HG03460 (cell line): ENCODE measurements around the gene SELPLG.
"Not testable (repeated sequence)": the region's sequence is repeated elsewhere in the genome, so short reads cannot be mapped to it uniquely, and the experiment has no call there.

Source experiments
- ATAC-seq: cut with Tn5 transposase; IDR thresholded peaks from one replicate; pipeline ENCODE4 v1.9.1; 2021; ENCODE audit not compliant: unreplicated experiment

SELPLG gene

DNA sequence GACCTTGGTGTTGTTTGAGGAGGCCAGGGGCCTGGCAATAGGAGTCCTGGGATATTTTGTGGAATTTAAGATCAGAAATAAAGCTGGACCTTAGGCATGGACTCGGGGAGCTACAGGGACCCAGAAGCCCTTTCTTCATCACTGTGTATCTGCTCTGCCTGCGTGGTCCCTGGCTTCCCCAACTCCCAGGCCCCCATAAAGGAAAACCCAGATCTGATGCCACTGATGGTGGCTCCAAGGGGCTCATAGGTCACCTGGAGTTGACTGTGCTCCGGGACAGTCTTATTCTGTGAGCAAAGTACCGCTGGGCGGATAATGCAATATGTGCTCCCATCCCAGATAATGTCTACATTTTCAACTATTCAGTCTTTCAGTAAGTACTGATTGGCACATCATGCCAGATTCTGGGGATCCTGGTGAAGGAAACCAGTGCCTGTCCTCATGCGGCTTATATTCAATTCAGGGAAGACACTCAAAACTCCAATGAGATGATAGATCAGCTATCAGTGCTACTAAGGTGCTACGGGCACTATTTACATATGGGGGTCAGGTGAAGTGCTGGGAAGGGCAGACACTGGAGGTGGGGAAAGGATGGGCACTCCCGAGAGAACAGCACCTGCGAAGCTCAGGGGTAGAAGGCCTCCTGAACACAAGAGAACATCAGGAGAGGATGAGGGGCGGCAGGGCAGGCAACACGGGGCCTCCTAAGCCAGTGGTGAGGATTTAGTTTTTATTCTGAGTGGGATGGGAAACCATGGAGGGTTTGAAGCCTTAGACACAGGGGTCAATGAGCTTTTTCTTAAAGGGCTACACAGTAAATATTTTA, 5.5 kb upstream of the SELPLG start:
- ATAC-seq: no peak

DNA sequence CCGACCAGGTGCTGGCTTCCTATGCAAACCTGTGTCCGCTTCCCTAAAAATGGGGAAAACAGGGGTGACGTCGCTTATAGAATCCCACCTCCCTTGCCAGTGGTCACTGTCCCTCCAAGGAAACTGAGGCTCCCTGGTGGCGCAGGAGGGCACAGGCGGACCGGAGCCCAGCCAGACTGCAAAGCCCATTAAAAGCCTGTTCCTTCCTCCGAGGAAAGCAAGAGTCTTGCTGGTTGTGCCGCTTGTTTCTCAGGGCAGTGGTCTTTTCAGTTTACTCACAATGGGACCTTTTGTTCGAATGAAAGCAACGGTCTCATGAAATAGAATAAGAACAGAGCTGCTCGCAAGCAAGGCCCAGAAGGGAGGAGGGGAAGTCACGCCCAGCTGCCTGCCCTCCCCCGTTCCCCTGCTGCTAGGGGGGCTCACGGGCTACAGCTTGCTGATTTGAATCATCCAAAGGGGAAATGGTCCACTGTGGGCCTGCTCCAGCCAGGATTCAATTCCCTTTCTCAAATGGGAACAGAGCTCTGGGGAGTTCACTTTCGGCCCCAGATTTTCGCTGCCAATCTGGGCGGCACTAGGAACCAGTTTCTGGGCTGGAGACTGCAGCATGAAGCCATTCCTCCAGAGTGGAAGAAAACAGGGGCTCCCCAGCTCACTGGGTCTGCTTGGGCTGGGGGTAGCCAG, 4.6 kb upstream of the SELPLG start:
- no peak for ATAC-seq

DNA sequence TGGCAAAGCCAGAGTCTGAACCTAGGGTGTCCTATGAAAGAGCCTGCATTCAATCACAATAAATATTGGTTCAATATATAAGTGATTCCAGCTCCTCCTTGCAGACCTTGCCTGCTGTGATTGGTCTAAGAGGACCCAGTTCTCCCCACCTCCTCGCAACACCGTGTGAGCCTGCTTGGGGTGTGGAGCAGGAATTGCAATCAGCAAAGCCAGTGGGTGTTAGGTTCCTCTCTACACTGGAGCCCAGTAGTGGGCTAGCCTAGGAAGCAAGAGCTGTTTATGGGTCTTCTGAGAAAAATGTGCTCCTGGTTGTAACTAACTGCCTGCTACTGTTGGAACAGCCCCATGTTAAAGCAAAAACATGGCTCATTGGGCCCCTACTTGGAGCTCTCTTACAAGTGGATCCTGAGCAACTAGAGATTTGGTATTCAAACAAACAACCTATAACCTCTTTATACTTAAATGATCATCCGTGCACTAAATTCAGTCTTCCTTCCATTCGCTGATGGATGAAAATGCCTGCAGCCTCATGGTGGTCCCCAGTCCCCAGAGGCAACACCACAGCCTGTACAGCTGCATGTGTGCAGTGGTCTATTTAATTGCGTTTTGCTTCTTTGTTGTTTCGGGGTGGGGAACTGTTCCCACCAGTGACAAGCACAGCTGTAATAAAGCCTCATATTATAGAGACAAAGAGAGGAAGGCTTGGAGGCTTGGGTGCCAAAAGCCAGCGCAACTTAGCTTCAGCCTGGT, 3.7 kb upstream of the SELPLG start:
- ATAC-seq: no peak

DNA sequence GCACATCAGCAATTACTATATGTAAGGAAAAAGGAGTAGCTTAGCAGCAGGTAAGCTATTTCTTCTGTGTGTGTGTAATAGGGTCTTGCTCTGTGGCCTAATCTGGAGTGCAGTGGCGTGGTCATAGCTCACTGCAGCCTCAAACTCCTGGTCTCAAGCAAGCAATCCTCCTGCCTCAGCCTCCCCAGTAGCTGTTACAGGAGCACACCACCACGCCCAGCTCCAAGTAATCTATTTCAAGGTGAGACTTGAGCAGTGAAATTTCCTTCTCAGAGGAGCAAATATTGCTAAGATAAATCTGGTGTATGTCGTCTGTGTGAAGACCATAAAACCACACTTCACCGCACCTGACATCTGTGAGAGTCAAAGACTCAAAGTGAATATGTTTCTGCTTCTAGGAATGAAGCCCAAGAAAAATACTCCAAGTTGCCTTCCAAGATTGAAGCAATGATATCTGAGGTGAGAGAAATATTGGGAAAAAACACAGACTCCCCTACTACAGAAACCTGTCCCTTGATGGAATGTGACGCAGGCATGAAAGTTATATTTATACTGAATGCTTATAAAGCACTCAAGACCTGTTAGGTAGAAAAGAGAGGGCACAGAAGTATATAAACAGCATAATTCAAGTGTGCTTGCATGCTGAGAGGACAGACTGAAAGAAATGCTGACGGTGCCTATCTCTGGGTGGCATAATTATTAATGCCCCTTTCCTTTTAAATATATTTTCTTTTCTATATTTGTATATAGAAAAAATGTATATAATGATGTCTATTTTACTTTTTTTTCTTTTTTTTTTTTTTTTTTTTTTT, 2.5 kb upstream of the SELPLG start:
- ATAC-seq: no peak

DNA sequence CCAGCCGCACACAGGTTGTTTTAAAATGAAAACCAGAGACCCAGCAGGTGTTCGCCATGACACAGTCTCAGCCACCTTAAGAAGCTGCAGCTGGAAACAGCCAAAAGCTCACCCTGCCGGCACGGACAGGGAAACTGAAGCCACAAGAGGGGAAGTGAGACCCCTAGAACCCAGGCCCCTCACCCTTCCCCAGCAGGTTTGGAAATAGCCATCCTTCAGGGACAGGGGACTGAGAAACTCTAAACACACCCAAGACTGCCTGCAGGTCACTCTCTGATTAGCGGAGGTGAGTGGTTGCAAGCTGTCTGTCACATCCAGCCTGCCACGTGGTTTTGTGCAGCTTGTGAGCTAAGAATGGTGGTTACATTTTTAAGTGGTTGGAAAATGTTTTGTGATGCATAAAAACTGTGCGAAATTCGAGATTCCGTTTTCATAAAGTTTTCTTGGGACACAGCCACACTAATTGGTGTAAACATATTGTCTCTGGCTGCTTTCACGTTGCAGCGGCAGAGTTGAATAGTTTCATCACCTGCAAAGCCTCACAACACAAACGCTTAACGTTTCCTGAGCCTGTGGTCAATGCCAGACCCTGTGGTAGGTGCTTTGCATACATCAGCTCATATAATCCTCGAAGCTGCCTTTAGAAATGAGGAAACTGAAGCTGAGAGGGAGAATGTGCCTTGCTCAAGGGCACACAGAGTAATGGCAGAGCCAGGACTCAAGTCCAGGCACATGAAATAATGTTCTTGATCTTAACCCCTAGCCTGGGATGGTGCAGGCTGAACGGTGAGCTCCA, 1.7 kb upstream of the SELPLG start:
- peak; percentile 42 for ATAC-seq

DNA sequence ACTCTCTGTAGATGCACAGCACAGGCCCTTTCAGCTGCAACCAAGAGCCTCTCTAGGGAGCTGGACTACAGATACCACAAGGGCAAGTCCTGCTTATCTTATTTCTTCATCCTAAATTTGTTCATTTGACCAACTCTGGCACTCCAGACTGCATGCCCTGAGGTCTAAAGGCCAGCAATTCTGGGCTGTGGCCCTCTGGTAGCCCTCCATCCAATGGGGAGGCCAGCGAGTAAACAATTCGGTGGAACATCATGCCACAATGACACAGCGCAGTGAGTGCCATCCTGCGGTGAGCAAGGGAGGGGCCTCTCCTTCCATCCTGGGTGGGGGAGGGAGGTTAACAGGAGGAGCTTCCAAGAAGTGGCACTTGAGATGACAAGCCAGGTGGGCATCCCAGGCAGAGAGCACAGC, 652 bp upstream of the SELPLG start:
- ATAC-seq: no peak

DNA sequence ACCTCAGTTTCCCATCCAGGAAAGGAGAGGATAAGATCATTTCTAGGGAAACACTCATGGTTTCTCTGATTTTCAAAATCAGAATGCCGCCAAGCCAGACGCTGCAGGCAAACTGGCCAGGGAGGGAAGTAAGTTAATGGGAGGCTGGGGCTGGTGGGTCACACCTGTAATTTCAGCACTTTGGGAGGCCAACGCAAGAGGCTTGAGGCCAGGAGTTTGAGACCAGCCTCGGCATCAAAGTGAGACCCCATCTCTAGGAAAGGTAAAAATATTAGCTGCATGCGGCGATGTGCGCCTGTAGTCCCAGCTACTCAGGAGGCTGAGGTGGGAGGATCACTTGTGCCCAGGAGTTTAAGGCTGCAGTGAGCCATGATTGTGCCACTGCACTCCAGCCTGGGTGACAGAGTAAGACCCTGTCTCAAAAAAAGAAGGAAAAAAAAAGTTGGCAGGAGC, 587 bp downstream of the SELPLG start:
- no peak for ATAC-seq

DNA sequence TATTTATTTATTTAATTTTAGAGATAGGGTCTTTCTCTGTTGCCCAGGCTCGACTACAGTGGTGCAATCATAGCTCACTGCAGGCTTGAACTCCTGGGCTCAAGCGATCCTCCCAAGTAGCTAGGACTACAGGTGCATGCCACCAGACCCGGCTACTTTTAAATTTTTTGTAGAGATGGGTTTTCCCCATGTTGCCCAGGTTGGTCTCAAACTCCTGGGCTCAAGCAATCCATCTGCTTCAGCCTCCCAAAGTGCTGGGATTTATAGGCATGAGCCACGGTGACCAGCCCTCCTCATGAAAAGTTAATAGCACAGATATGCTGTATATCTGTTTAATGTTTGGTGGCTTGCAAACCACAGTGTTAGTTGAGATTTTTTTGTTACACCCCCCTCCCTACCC, 2.4 kb downstream of the SELPLG start:
- not testable (repeated sequence) for ATAC-seq

DNA sequence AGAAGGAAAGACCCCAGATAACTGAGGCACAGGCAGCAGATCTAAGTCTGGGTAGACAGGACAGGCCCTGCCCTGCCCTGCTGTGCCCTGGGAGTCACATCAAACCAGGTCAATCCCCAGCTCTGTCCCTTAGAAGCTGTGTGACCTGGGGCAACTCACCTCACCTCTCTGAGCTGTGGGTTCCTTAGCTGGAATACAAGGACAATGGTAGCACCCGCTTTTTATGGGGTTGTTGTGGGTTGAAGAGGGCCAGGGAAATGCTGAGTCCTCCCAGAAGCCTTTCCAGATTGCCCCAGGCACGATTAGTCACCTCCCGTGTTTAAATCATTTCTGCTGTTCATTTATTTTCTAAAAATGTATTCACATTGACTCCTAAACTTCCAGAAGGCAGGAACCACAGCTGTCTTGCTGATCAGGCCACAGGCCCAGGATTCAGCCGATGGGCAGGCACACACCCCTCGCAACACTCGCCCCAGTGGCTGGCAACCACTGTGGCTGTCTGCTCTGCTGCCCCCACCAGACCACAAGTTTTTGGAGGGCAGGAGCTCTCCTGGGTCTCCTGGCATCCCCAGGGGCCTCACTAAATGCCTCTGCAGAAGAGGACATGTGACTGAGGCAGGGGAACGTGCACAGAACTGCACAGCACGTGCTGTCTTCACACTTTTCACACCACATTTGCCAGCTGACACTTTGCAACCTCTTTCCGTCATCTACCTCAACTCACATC, 3.0 kb downstream of the SELPLG start:
- no peak for ATAC-seq

DNA sequence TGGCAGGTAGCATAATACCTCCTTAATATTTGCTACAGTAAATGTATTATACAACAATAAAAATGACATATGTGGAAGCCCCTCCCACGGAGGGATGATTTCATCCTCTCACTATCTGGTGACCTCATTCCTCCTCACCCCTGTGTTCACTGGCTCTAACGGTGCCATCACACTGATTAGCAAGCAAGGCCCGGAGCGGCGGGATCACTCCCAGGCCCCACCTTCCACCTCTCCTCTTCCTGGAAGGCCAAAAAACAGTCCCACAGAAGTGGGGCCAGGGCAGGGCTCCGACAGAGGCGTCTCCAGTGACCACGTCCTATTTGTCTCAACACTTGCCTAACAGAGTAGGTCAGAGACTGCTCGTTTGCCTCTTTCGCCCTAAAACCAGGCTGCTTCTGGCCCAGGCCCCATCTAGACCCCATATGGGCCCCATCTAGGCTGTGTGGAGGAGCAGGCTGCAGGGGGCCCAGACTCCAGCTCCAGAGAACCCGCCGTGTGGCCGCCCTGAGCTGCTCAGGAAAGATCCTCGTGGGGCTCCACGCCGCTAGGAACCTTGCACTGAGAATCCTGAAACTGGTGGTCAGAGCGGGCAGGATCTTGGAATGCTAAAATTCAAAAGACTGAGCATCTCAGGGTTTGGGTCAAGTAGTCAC, 3.7 kb downstream of the SELPLG start:
- no peak for ATAC-seq

DNA sequence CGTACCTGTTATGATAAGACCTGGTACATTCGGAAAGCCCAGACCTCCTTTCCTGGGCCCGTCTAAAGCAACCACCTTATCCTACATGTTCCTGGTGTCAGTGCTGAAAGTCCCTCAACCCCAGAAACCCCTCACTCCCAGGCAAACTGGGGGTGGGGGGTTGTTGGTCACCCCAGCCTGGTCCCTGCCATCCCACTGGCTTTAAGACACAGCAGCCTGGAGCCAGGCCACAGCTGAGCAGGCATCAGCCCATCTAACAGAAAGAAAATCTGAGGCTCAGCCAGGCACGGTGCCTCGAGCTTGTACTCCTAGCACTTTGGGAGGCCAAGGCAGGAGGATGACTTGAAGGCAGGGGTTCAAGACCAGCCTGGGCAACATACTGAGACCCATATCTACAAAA, 4.5 kb downstream of the SELPLG start:
- no peak for ATAC-seq

DNA sequence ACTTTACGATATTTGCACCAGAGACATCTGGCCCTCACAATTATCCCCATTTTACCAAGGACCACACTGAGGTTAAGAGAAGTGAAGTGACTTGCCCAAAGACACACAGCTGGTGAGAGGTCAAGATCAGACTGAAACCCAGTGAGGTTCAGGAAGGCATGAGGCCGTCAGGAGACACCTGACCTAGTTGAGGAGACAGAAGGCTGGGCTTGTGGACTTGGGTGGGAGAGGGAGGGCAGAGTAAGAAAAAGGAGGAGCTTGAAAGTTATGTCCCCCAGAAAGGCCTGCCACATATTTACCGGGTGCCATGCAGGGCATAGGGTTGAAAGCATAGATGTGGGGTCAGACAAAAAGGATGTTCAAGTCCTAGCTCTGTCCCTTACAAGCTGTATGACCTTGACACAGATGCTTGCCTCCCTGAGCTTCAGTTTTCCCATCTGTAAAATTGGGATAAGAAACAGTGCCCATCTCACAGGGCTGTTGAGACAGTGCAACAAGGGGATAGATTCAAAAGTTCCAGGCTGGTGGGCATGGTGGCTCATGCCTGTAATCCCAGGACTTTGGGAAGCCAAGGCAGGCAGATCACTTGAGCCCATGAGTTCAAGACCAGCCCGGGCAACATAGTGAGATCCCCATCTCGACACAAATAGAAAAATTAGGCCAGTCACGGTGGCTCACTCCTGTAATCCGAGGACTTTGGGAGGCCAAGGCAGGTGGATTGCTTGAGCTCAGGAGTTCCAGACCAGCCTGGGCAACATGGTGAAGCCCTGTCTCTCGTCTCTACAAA, 6.4 kb downstream of the SELPLG start:
- ATAC-seq: no peak

DNA sequence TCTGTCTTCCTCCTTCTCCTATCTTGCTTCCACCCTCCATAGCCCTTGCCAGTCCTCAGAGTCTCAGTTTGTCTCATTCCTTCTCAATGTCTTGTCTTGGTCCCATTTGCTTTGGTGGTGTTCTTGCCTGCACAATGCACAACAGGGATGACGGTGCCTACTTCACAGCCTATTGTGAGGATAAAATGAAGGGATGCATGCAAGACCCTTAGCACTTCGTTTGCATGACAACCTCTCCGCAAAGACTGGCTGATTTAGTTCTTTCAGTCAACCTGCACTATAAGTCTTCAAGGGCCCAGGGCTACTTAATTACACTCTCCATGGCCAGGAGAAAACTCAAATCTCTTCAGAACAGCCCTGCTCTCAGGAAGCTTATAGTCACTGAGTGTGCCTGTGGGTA, 8.5 kb downstream of the SELPLG start:
- ATAC-seq: no peak

DNA sequence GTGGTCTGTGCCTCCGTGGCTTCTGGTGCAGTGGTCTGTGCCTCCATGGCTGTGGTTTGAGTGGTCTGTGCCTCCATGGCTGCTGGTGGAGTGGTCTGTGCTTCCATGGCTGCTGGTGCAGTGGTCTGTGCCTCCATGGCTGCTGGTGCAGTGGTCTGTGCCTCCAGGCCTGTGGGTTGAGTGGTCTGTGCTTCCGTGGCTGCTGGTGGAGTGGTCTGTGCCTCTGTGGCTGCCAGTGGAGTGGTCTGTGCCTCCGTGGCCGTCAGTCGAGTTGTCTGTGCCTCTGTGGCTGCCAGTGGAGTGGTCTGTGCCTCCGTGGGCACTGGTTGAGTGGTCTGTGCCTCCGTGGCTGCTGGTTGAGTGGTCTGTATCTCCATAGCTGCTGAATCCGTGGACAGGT, 10.1 kb downstream of the SELPLG start:
- ATAC-seq: no peak

DNA sequence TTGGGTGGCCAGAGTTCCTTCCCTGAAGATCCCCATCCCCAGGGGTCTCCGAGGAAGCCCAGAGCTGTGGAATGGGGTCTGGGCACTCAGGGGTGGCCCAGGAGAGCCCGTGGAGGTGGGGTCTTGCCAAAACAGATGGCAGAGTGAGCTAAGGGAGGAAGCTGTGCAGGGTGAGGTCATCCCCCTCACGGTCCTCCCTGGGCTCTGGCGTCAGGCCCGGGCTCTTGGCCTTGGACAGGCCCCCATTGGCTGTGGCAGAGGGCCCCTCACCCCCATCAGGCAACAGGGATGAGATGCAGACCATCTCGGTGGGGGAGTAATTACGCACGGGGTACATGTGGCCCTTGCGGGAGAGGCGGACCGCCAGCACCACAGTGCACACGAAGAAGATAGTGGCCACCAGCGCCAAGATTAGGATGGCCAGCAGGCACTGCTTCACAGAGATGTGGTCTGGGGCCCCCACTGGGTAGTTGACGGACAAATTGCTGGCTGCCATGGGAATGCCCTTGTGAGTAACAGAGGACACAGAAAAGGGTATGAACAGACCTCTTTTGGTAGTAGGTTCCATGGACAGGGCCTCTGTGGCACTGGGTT, 10.7 kb downstream of the SELPLG start:
- ATAC-seq: no peak

DNA sequence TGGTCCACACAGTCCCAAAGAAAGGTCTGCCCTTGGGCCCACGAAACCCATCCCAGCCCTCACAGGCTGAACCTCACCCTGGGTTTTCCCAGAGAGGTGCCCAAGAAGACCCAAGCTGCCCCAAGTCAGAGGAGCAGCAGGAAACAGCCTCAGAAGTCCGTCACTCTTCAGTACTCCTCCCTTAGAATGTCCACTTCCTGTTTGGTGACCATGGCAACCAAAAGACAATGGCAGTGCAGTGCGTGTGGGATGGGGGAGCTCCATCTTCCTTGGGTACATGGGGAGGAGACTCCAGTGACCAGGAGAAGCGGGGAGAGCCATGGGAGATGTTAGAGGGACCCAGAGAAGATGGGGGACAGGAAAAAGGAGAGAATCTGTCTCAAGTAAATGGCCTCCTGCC, 11.3 kb downstream of the SELPLG start:
- no peak for ATAC-seq

DNA sequence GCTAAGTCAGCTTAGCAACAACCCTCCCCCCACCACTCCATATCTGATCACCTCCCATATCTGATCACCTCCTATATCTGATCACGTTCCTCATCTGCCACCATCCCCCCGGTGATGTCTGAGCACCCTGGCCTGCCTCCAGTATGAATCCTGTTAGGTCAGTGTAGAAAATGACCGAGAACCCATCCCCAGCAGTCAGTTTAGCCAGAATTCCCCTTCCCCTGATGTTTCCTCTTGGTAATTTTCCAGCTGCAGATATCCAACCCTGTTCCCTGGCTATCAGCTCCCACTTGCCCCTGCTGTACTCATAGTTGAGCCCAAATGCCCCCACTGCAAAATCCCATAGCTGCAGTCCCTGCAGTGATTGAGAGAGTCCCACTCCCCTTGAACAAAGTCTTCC, 12.5 kb downstream of the SELPLG start:
- ATAC-seq: no peak
